ENCODE measurements around the gene NUAK2.

NUAK2 gene

DNA sequence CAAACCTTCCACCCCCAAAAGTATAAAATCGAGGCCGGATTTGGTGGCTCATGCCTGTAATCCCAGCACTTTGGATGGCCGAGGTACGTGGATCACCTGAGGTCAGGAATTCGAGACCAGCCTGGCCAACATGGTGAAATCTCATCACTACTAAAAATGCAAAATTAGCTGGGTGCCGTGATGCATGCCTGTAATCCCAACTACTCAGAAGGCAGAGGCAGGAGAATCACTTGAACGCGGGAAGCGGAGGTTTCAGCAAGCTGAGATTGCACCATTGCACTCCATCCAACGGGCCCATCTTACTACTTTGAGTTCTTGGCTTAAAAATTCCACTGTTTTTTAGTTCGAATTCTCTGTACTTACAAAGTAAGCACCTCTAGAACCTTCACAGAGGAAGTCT is 24.2 kb upstream of the NUAK2 start:
- no peak for FAIRE-seq

DNA sequence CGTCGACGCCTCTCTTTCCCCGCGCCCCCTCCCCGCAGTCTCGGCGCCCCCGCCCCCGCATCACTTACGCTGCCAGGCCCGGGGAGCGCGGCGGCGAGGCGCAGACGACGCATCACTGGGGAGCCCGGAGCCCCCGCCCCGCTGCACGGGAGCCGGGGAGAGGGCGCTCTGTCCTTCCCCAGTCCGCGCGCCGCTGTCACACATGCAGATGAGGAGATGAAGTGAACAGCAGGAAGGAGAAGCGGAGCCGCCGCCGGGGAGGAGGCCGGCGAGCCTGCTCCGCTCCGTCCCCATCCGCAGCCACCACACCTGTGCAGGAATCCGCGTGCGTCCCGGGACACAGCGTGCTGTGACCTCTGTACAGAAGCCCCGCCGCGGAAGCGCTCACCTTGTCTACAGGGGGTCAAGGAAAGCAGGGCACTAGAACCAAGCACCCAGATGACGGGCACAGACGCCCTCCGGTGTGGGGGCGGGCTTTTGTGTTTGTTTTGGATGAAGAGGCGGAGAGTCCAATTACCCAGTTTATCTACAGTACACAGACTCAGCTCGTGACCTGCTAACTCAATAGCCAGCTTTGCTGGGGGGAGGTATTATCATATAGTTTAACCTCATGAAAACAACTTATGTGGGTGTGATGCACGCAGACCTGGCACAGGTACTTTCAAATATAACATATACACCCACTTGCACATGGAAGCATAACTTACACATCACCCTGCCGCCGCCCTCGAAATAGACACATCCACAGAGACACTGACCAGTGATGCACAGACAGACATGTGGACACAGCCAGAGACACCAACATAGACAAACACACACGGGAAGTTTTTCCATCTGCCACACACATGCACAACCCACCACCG is 22.8 kb upstream of the NUAK2 start:
- no peak for FAIRE-seq

GRCh38 chr1:205343431-205344065 is 22.0 kb upstream of the NUAK2 start:
- FAIRE-seq = no peak

GRCh38 chr1:205342986-205343385 is 21.4 kb upstream of the NUAK2 start:
- no peak for FAIRE-seq

DNA sequence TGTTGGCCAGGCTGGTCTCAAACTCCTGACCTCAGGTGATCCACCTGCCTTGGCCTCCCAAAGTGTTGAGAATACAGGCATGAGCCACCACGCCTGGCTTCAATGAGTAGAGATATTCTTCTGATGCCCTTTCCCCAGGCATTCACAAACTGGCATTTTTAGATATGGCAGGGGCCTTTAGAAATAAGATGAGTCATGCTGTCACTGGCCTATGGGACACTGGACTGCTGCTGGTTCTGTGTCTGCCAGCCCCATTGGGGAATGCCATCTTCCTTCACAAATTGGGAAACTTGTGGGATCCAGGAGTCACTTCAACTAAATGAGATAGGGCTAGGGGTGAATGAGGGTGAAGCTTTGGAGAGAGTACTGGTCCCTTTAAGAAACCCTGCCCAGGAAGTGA is 19.1 kb upstream of the NUAK2 start:
- no peak for FAIRE-seq

- no peak for FAIRE-seq
These were observed 18.2 kb upstream of the NUAK2 start for GRCh38 chr1:205339717-205340116.

- no peak for FAIRE-seq
These were observed 17.7 kb upstream of the NUAK2 start for GRCh38 chr1:205339197-205339702.

DNA sequence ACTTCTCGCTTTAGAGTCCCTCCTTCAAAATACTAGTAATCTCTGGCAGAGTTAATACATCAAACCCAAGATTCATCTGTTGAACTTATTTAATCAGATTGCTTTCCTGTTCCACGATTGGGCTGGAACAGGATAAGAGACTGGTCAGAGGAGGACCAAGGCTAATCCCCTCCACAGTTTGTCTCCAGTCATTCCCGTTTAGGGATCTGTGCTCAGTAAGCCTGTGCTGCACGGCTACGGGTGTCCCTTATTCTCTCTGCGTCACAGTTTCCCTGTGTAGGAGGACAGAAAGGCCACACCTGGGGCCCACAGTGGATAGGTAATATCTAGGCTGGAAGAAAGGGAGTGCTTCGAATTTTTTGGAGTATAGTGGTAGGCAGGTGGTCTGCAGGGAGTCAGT is 16.5 kb upstream of the NUAK2 start:
- FAIRE-seq = no peak

DNA sequence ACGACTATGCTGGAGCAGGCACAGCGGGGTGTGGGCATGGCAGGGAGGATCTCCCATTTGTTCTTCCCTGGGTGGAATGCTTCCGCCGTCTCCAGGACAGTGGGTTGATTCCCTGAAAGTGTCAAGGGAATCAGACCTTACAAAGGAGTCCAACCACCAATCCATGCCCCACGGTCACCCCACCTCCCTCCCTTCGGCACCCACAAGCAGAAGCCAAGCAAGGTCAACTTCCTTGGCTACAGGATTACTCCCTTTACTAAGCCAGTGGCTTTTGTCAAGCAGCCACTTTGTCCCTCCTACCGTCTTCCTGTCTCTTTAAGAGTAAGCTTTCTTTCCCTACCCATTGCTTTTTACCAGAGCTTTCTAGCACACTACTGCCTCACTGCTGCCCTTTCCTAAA is 15.9 kb upstream of the NUAK2 start:
- no peak for FAIRE-seq

GRCh38 chr1:205335692-205336091 is 14.1 kb upstream of the NUAK2 start:
- no peak for FAIRE-seq

DNA sequence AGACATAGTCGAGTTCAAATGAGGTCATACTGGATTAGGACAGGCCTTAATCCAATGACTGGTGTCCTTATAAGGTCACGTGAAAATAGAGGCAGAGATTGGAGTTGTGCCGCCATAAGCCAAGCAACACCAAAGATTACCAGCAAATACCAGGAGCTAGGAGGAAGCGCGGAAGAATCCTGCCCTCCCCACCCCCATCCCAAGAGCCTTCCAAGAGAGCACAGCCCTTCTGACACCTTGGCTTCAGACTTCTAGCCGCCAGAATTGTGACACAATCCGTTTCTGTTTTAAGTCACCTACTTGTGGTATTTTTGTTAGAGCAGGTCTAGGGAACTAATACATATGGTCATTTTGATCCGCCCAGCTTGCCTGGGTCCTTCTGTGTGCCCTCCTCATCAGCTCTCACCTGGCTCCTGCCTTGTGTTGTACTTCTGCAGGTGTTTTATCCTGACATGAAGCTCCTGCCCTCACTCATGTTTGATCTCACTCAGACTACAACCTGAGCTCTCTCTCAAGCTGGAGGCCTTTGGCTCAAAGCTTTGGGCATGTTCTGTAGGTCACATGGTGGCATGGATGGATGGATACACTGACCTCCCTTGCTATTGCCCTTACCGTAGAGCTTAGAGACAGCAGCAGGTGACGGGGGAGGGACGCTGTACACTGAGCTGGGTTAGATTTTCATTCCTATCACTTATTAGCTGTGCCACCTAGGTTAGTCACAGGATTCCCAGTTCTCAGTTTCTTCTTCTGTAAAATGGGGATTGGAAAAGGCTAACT is 10.7 kb upstream of the NUAK2 start:
- FAIRE-seq = no peak

- FAIRE-seq = no peak
These were observed 8.6 kb upstream of the NUAK2 start for GRCh38 chr1:205330150-205330549.

- FAIRE-seq = no peak
These were observed 8.2 kb upstream of the NUAK2 start for GRCh38 chr1:205329719-205330118.

DNA sequence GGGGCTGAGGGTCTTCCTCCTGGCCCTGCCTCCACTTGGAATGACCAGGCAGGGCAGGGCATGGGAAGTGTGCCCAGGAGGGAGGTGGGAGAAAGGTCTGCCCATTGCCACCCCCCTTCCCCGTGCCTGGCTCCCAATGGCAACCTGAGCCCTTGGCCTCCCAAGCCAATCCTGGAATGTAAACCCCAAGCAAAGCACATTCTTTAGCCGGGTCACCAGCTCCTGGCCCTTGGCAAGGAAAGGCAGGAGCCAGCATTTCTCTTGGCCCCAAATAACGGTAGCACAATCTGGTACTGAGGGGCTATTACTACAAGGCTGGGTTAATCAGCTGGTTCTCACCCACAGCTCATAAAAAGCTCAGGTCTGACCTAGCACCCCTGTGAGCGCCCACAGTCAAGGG is 6.9 kb upstream of the NUAK2 start:
- FAIRE-seq = no peak

DNA sequence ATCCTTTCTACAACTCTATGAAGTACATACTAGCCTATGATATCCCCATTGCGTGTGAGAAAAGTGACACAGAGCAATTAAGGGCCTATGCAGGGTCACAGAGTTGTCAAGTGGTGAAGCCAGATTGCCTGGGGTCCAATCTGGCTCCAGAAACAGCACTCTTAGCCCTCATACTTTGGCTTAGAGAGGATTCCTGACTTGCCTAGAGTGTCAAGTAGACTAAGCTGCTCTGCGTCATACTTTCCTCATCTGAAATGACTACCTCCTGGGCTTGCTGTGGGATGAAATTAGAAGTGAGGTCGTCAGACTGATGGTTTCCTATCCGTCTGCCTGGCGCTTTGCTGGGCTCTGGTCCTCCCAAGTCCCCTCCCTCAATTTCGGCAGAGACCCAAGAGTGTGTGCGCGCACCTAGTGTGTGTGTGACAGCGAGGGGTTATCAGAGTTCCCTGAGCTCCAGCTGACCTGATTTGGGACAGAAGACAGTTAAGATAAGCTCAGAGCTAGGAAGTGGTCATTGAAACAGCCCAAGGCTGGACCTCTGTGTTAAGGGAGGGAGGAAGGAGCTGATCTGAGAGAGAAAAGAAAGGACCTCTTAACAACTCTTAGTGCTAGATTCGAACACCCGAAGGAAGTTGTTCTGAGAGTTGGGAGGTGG is 5.4 kb upstream of the NUAK2 start:
- no peak for FAIRE-seq

DNA sequence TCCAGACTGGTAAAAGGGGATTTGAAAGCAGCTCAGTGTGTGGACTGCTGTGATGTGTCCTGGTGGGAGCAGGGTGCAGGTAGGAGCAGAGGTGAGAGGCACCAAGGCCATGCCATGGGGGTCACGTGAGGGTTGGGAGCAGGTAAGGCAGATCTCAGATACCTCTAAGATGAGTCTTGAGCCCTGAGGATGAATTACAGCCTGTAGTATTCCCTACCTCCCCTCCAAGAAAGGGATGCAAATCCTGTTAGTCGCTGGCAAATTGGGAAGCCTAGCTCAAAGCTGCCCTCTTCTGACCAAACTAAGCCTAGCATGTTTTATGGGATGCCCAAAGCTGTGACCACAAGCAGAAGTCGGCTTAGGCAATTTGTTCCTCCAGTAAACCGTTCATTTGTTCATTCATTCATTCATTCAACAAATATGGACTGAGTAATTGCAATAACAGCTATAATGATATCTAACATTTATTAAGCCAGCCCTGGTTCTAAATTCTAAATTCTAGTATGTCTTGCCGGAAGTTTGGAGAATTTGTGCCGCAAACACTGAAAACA is 3.9 kb upstream of the NUAK2 start:
- FAIRE-seq = no peak

- no peak for FAIRE-seq
These were observed 3.2 kb upstream of the NUAK2 start for GRCh38 chr1:205324781-205325180.

DNA sequence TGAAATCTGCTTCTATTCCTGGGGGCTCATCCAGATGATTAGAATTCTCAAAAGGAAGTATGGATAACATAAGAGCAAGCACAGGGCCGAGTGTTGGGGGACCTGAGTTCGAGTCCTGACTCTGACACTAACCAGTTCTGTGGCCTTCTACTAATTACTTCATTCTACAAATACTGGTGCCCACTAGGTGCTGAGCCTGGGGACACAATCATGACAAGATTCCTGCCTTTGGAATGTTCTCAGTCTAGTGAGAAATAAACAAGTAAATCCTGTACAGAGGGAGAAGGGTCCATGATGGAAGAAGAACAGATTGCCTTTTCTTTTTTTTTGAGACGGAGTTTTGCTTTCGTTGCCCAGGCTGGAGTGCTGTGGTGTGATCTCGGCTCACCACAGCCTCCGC is 2.2 kb upstream of the NUAK2 start:
- FAIRE-seq = no peak

GRCh38 chr1:205321959-205322283 is 376 bp upstream of the NUAK2 start:
- no peak for FAIRE-seq

GRCh38 chr1:205319081-205320018 is 2.2 kb downstream of the NUAK2 start:
- FAIRE-seq = no peak

DNA sequence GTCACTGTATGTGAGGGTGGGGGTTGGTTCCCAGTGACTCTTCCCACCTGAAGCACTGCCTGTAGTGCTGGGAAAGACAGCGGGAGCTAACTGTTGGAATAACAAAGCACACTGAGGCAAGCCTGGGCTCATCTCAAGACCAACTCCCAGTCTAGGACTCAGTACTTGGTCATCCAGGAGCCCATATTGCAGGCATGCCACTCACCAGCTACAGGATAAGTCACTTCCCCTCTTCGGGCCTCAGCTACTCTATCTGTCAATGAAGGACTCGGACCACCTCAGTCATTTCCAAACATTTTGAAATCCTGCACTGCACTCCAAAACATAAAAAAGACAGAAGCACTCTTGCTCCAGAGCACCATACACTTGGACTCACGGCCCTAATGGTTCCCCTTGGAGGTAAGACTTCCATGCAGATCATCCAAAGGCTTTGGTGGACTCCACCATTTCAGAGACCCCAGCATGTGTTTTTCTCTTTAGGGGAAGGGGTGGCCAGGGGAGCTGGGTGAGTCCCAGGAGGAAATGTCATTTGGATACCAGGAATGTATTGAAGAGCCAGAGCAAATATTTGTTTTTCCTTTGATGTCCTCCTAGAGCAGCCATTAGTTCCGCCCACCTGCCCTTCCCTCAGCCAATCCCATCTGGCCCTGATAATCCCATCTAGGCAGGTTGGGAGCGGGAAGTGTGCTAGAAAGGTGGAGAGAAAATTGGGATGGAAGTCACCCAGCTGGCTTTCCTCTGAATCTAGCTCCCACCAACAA is 3.1 kb downstream of the NUAK2 start:
- no peak for FAIRE-seq

Measured in islet of Langerhans (tissue), 1 donor.